Measurements from ENCODE around the gene TMX4.

The TMX4 gene

GRCh38 chr20:8019246-8019997, at the start of gene TMX4:
TSS of gene TMX4 (minus strand) at chr20:8019761. CDS start at chr20:8019613, 148 bp downstream.
- FAIRE-seq: peak; percentile 45

- FAIRE-seq: no peak
Observed at GRCh38 chr20:8067082-8067481, 47.5 kb upstream of the TMX4 start.

GRCh38 chr20:8066662-8067061, 47.1 kb upstream of the TMX4 start:
- no peak for FAIRE-seq

- no peak for FAIRE-seq
Observed at GRCh38 chr20:8065691-8066090, 46.1 kb upstream of the TMX4 start.

- no peak for FAIRE-seq
Observed at GRCh38 chr20:8062756-8063155, 43.2 kb upstream of the TMX4 start.

GRCh38 chr20:8061861-8062518, 42.4 kb upstream of the TMX4 start:
- FAIRE-seq: no peak

- no peak for FAIRE-seq
Observed at GRCh38 chr20:8060977-8061376, 41.4 kb upstream of the TMX4 start.

GRCh38 chr20:8057871-8058270, 38.3 kb upstream of the TMX4 start:
- no peak for FAIRE-seq

GRCh38 chr20:8055096-8055495, 35.5 kb upstream of the TMX4 start:
- FAIRE-seq: no peak

- no peak for FAIRE-seq
Observed at GRCh38 chr20:8050157-8050837, 30.7 kb upstream of the TMX4 start.

GRCh38 chr20:8049310-8049709, 29.7 kb upstream of the TMX4 start:
- peak; percentile 23 for FAIRE-seq

GRCh38 chr20:8045946-8046345, 26.4 kb upstream of the TMX4 start:
- FAIRE-seq: no peak

- FAIRE-seq: peak; percentile 89
Observed at GRCh38 chr20:8043687-8044282, 24.2 kb upstream of the TMX4 start.

GRCh38 chr20:8039042-8039441, 19.5 kb upstream of the TMX4 start:
- FAIRE-seq: no peak

- FAIRE-seq: no peak
Observed at GRCh38 chr20:8036771-8037170, 17.2 kb upstream of the TMX4 start.

- no peak for FAIRE-seq
Observed at GRCh38 chr20:8033151-8033841, 13.7 kb upstream of the TMX4 start.

- FAIRE-seq: no peak
Observed at GRCh38 chr20:8032499-8032898, 12.9 kb upstream of the TMX4 start.

GRCh38 chr20:8031539-8031938, 12.0 kb upstream of the TMX4 start:
- peak; percentile 87 for FAIRE-seq

- FAIRE-seq: no peak
Observed at GRCh38 chr20:8021541-8022269, 2.1 kb upstream of the TMX4 start.

- FAIRE-seq: no peak
Observed at GRCh38 chr20:8020314-8021079, 936 bp upstream of the TMX4 start.

- FAIRE-seq: no peak
Observed at GRCh38 chr20:8019998-8020247, 362 bp upstream of the TMX4 start.

GRCh38 chr20:8018958-8019245, 659 bp downstream of the TMX4 start:
- no peak for FAIRE-seq
